K562 (cell line): ENCODE results near the gene APOBEC3G. TPM values are rescaled to one million over a fixed set of nuclear protein-coding genes. Genes with fewer than 3 reads are reported as not detected.

Source experiments
- ATAC-seq: fragments of 200-7000 bp; cut with Tn5 transposase; 3 replicates; pipeline ENCODE4 v1.9.1; 2020; ENCODE audit warnings: moderate library complexity
- BruUV-seq: library from RNA; stranded (reverse); fragments of 400-500 nt; replicated peaks from 2 replicates; lab custom pipeline; 2021; lab: Mats Ljungman, UMichigan
- CTCF ChIA-PET: fragments of 300-600 bp; formaldehyde crosslinking; extraction: SDS; loops from one replicate; lab custom pipeline; 2021; ENCODE audit warnings: low intra/inter-chr PET ratio; lab: Yijun Ruan, JAX
- POLR2A ChIA-PET: fragments of 300-600, 350-650 bp; sonication (Branson Sonifier 250); formaldehyde crosslinking; extraction: SDS; loops from one replicate; lab custom pipeline; 2021; ENCODE audit warnings: antibody characterized with exemption, inconsistent platforms; lab: Yijun Ruan, JAX
- DNase-seq, 4 experiments: peaks; one replicate each; pipeline versions ENCODE4 v3.0.0 to v3.0.0-alpha.2; 2011 to 2018; ENCODE audit warnings: low spot score in 3 of 4, mixed read lengths in 3 of 4; ENCODE audit errors: extremely low read depth in 1 of 4
- FAIRE-seq: peaks from 2 replicates; lab custom pipeline; 2011; peaks lifted over from hg19 to GRCh38; lab: Jason Lieb, UNC
- H2AFZ ChIP-seq: 2 replicates; pipeline ENCODE4 v1.6.0; 2011; ENCODE audit warnings: low read depth, low read length, control low read depth, inconsistent platforms
- H3K27ac ChIP-seq: fragments of 200-600 bp; 3 replicates; pipeline ENCODE4 v1.8.0; 2011; ENCODE audit warnings: low read depth, mild to moderate bottlenecking, control low read depth, inconsistent platforms, low read length, moderate library complexity, mixed read lengths; ENCODE audit errors: extremely low read depth
- H3K27me3 ChIP-seq, 2 experiments: fragments of 300-600 bp in 1 of 2; 2 replicates in 1 of 2; 3 replicates in 1 of 2; pipeline versions ENCODE4 v1.6.0 to v1.8.0; 2011; ENCODE audit warnings: inconsistent platforms in 2 of 2, low read length in 2 of 2, mild to moderate bottlenecking in 1 of 2, mixed read lengths in 1 of 2, moderate library complexity in 1 of 2; ENCODE audit not compliant: control insufficient read depth in 2 of 2, insufficient read depth in 2 of 2
- H3K36me3 ChIP-seq: fragments of 300-600 bp; 3 replicates; pipeline ENCODE4 v1.8.0; 2011; ENCODE audit warnings: mild to moderate bottlenecking, low read length, inconsistent platforms; ENCODE audit not compliant: control insufficient read depth, insufficient read depth
- H3K4me1 ChIP-seq, 2 experiments: fragments of 200-600 bp in 1 of 2; replicated peaks in 1 of 2; 2 replicates in 1 of 2; 3 replicates in 1 of 2; pipeline versions ENCODE4 v1.5.1 to v1.8.0; 2011; ENCODE audit warnings: inconsistent platforms in 2 of 2, low read length in 2 of 2, mild to moderate bottlenecking in 1 of 2, mixed read lengths in 1 of 2, moderate library complexity in 1 of 2; ENCODE audit not compliant: control insufficient read depth in 2 of 2, insufficient read depth in 2 of 2
- H3K4me2 ChIP-seq: 2 replicates; pipeline ENCODE4 v1.6.1; 2011; ENCODE audit warnings: low read length, control low read depth, inconsistent platforms, mixed read lengths; ENCODE audit not compliant: insufficient read depth
- H3K4me3 ChIP-seq: fragments of 200-600 bp; sonication (generic), shearing (Covaris generic); 2 replicates; pipeline ENCODE4 v1.5.1; 2016; ENCODE audit warnings: control low read depth, inconsistent platforms
- H3K79me2 ChIP-seq: fragments of 200-600 bp; 3 replicates; pipeline ENCODE4 v1.8.0; 2011; ENCODE audit warnings: low read length, inconsistent platforms; ENCODE audit not compliant: control insufficient read depth, insufficient read depth
- H3K9ac ChIP-seq, 2 experiments: 2 replicates each; pipeline versions ENCODE4 v1.6.0 to v1.6.1; 2011; ENCODE audit warnings: low read depth in 2 of 2, low read length in 2 of 2, control low read depth in 1 of 2, inconsistent platforms in 1 of 2, mild to moderate bottlenecking in 1 of 2, mixed read lengths in 1 of 2; ENCODE audit not compliant: insufficient read depth in 1 of 2
- H3K9me1 ChIP-seq: one replicate; pipeline ENCODE4 v1.6.0; 2011; ENCODE audit warnings: inconsistent platforms, mild to moderate bottlenecking, low read length, moderate library complexity; ENCODE audit not compliant: control insufficient read depth, insufficient read depth
- H3K9me3 ChIP-seq: replicated peaks from 2 replicates; pipeline ENCODE4 v1.5.1; 2011; ENCODE audit warnings: low read depth, low read length, inconsistent platforms; ENCODE audit not compliant: control insufficient read depth, insufficient read depth
- H4K20me1 ChIP-seq: replicated peaks from 2 replicates; pipeline ENCODE4 v1.6.1; 2011; ENCODE audit warnings: low read length, inconsistent platforms, mixed read lengths; ENCODE audit not compliant: control insufficient read depth, insufficient read depth
- SOX6 ChIP-seq: fragments of 450-650 bp; IDR thresholded peaks from 2 replicates; pipeline ENCODE4 v1.6.1; 2014; ENCODE audit warnings: mild to moderate bottlenecking
- YBX1 ChIP-seq: fragments of 450-650 bp; IDR thresholded peaks from 2 replicates; pipeline ENCODE4 v1.7.1; 2016; ENCODE audit warnings: mild to moderate bottlenecking
- ZNF12 ChIP-seq: sonication (generic); formaldehyde crosslinking; IDR thresholded peaks from 2 replicates; pipeline ENCODE4 v1.4.0; 2020; ENCODE audit warnings: mild to moderate bottlenecking, missing genetic modification reagents
- ZNF224 ChIP-seq: sonication (generic); formaldehyde crosslinking; IDR thresholded peaks from 2 replicates; pipeline ENCODE4 v1.8.0; 2022; ENCODE audit warnings: mild to moderate bottlenecking, missing genetic modification reagents
- ZNF239 ChIP-seq: fragments of 250-450 bp; sonication (Bioruptor Pico); IDR thresholded peaks from 2 replicates; pipeline ENCODE4 v1.4.0; 2020; ENCODE audit warnings: mild to moderate bottlenecking
- ZNF589 ChIP-seq: fragments of 200-800 bp; sonication (Bioruptor generic); IDR thresholded peaks from 2 replicates; pipeline ENCODE4 v1.6.1; 2016; ENCODE audit warnings: low read depth, missing genetic modification characterization, missing compliant biosample characterization
- ZNF696 ChIP-seq: fragments of 250-450 bp; sonication (Bioruptor Pico); conservative IDR thresholded peaks from 2 replicates; pipeline ENCODE4 v1.4.0; 2020; ENCODE audit warnings: mild to moderate bottlenecking, moderate library complexity
- ZNF79 ChIP-seq: fragments of 250-450 bp; sonication (Bioruptor Pico); IDR thresholded peaks from 2 replicates; pipeline ENCODE4 v1.4.0; 2020; ENCODE audit warnings: low read depth, mild to moderate bottlenecking, moderate library complexity
- WGBS: fragments of 100-300 bp; shearing (Covaris generic); methylation state at CpG from one replicate; pipeline ENCODE4 v1.1.6; 2016; ENCODE audit warnings: low coverage, mixed read lengths; ENCODE audit not compliant: insufficient coverage; ENCODE audit errors: missing lambda C conversion rate; 5-methylcytosine and 5-hydroxymethylcytosine counted together
- in situ Hi-C: fragments of 300-500 bp; cut with MboI; formaldehyde crosslinking; loops from 4 replicates; pipeline ENCODE4 v1.15.0; 2018; ENCODE audit warnings: inconsistent platforms, mixed read lengths
- intact Hi-C: fragments of 100-400 bp; cut with micrococcal nuclease; formaldehyde crosslinking; loops from 2 replicates; pipeline ENCODE4 v1.14.2; 2022
- polyA plus RNA-seq, 8 experiments: library from polyadenylated mRNA; depleted of rRNA in 4 of 8; stranded (reverse) in 5 of 8; unstranded in 3 of 8; fragments of >200 nt; fragmentation: Nextera tagmentation in 2 of 8; fragmentation: Illumina TruSeq in 1 of 8; extraction: Ambion mirVana in 2 of 8; extraction: Trizol in 1 of 8; gene quantifications; 2 replicates each; pipeline versions ENCODE4 v1.2.1 to v1.2.3, GENCODE V29; 2011 to 2014; ENCODE audit warnings: inconsistent platforms in 1 of 8, missing spikeins in 1 of 8
- total RNA-seq, 7 experiments: library from RNA; depleted of rRNA in 6 of 7; stranded (reverse); fragments of >200 nt in 6 of 7; fragmentation: Illumina TruSeq in 2 of 7; extraction: Trizol in 2 of 7; gene quantifications; 2 replicates each; pipeline versions ENCODE4 v1.2.1 to v1.2.3, GENCODE V29; 2011 to 2021; ENCODE audit warnings: low replicate concordance in 1 of 7
- TF ChIP-seq, protein P1 (sequence below): sonication (generic); formaldehyde crosslinking; IDR thresholded peaks from 2 replicates; pipeline ENCODE4 v1.8.0; 2022; ENCODE audit warnings: missing genetic modification reagents, mild to moderate bottlenecking, borderline replicate concordance

APOBEC3G gene
- total and polyA plus RNA-seq, 9 of the 15 experiments (the other 6 are each of a cell fraction or from before 2014, with no cell fraction given): 5.2 to 20.8 (median 11.4) TPM

DNA sequence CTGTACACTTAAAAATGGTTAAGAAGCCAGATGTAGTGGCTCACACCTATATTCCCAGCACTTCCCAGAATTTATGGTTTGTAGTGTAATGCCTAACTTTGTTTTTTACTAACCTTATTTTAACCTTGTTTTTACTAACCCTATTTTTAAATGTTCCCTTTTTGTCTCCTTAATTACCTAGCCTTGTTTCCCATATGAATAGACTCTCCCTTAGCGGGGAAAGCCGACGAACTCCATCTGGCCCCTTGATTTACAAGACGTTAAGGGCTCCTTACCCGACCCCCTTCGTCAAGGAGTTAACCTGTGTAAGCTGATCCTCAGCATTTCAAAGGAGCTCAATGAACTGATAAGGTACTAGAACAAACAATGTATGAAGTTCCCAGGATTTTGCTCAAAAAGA, 37.0 kb downstream of the APOBEC3G start:
- Histone ChIP-seq H3K27me3 (no peaks in the 10 kb centered on the region), H3K79me2 (no peaks in the 10 kb centered on the region), H3K4me3 (no peak overlapping the region), H3K9me3 (no peaks in the 10 kb centered on the region), H3K9ac (no peak overlapping the region), H3K4me1 (no peaks in the 10 kb centered on the region; a peak in 2 of 5 replicates), H2AFZ (no peak overlapping the region), H3K27ac (no peak overlapping the region), H3K9me1 (no peaks in the 10 kb centered on the region), H3K36me3 (no peaks in the 10 kb centered on the region), H4K20me1 (no peaks in the 10 kb centered on the region), H3K4me2 (no peak overlapping the region)
- intact Hi-C loops (no loop called here), in situ Hi-C loops (no loop called here)
- no peak for ATAC-seq
- peak; percentile 78 for TF ChIP-seq ZNF239 (CRISPR knock-in tag)
- no peak for TF ChIP-seq ZNF224
- TF ChIP-seq ZNF589 (CRISPR knock-in tag): no peak
- TF ChIP-seq YBX1: no peak
- TF ChIP-seq ZNF696 (CRISPR knock-in tag): no peak
- no peak for TF ChIP-seq ZNF79 (CRISPR knock-in tag)
- peak; percentile 38; the same call in 1 of the 2 replicates for TF ChIP-seq SOX6
- TF ChIP-seq, protein P1, sequence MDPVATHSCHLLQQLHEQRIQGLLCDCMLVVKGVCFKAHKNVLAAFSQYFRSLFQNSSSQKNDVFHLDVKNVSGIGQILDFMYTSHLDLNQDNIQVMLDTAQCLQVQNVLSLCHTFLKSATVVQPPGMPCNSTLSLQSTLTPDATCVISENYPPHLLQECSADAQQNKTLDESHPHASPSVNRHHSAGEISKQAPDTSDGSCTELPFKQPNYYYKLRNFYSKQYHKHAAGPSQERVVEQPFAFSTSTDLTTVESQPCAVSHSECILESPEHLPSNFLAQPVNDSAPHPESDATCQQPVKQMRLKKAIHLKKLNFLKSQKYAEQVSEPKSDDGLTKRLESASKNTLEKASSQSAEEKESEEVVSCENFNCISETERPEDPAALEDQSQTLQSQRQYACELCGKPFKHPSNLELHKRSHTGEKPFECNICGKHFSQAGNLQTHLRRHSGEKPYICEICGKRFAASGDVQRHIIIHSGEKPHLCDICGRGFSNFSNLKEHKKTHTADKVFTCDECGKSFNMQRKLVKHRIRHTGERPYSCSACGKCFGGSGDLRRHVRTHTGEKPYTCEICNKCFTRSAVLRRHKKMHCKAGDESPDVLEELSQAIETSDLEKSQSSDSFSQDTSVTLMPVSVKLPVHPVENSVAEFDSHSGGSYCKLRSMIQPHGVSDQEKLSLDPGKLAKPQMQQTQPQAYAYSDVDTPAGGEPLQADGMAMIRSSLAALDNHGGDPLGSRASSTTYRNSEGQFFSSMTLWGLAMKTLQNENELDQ (CRISPR knock-in tag): no peak
- no peak for TF ChIP-seq ZNF12 (CRISPR knock-in tag)
- no peak for FAIRE-seq
- 0% methylated on average over 6 of the region's 6 CpGs for WGBS
- ChIA-PET POLR2A (interaction anchor here (1.0 kb wide), 1 partner anchor 411 kb away, joined by 3 read pairs; no protein-coding TSS in a partner anchor), CTCF (no interaction called here)
- peak in 1 of 4 experiments; percentile 7 for DNase-seq
- no TSS peak for BruUV-seq
